Mesenchymal stem cell (in vitro differentiated cells and primary cell): Measurements from ENCODE around the gene RIC8A.
A peak's percentile ranks its signal among the peaks of the same experiment; 100 is the strongest.

Experiments
- DNase-seq: peaks from one replicate; pipeline ENCODE4 v3.0.0-alpha.2; 2013
- H2AFZ ChIP-seq: one replicate; pipeline ENCODE4 v1.6.1; 2013; ENCODE audit warnings: low read depth, mild to moderate bottlenecking, control low read depth, inconsistent platforms, low read length, moderate library complexity
- H2AK5ac ChIP-seq: 2 replicates; pipeline ENCODE4 v1.6.1; 2013; ENCODE audit warnings: low read length, moderate library complexity, mild to moderate bottlenecking, inconsistent platforms; ENCODE audit not compliant: severe bottlenecking
- H2BK120ac ChIP-seq: one replicate; pipeline ENCODE4 v1.6.1; 2013; ENCODE audit warnings: low read depth, mild to moderate bottlenecking, inconsistent platforms, low read length, moderate library complexity
- H2BK12ac ChIP-seq, 2 experiments: one replicate each; pipeline ENCODE4 v1.6.1; 2013; ENCODE audit warnings: inconsistent platforms in 2 of 2, low read length in 2 of 2, mild to moderate bottlenecking in 2 of 2, moderate library complexity in 2 of 2, control low read depth in 1 of 2
- H2BK15ac ChIP-seq: one replicate; pipeline ENCODE4 v1.6.1; 2013; ENCODE audit warnings: mild to moderate bottlenecking, low read depth, inconsistent platforms; ENCODE audit not compliant: poor library complexity, severe bottlenecking
- H2BK5ac ChIP-seq: 2 replicates; pipeline ENCODE4 v1.6.1; 2013; ENCODE audit warnings: low read depth, mild to moderate bottlenecking, low read length, control low read depth, inconsistent platforms; ENCODE audit not compliant: poor library complexity, severe bottlenecking
- H3K14ac ChIP-seq, 2 experiments: one replicate each; pipeline ENCODE4 v1.6.1; 2013; ENCODE audit warnings: inconsistent platforms in 2 of 2, low read length in 2 of 2, control low read depth in 1 of 2, mild to moderate bottlenecking in 1 of 2, moderate library complexity in 1 of 2
- H3K18ac ChIP-seq, 2 experiments: one replicate each; pipeline ENCODE4 v1.6.1; 2013; ENCODE audit warnings: inconsistent platforms in 2 of 2, low read length in 2 of 2, control low read depth in 1 of 2, low read depth in 1 of 2, mild to moderate bottlenecking in 1 of 2
- H3K23ac ChIP-seq, 2 experiments: one replicate each; pipeline ENCODE4 v1.6.1; 2013; ENCODE audit warnings: inconsistent platforms in 2 of 2, low read length in 2 of 2, mild to moderate bottlenecking in 2 of 2, moderate library complexity in 2 of 2, control low read depth in 1 of 2
- H3K27ac ChIP-seq: 2 replicates; pipeline ENCODE4 v1.5.1; 2013; ENCODE audit warnings: mild to moderate bottlenecking, moderate library complexity, low read length, control low read depth, inconsistent platforms; ENCODE audit not compliant: poor library complexity, severe bottlenecking
- H3K27me3 ChIP-seq, 2 experiments: 2 replicates each; pipeline versions ENCODE4 v1.6.1 to v1.7.0; 2013; ENCODE audit warnings: low read length in 2 of 2, mild to moderate bottlenecking in 2 of 2, moderate library complexity in 2 of 2, control low read depth in 1 of 2, inconsistent platforms in 1 of 2; ENCODE audit not compliant: control insufficient read depth in 1 of 2, insufficient read depth in 1 of 2
- H3K36me3 ChIP-seq, 2 experiments: 2 replicates each; pipeline versions ENCODE4 v1.6.1 to v1.7.0; 2013; ENCODE audit warnings: low read length in 2 of 2, control low read depth in 1 of 2, inconsistent platforms in 1 of 2, low read depth in 1 of 2, mild to moderate bottlenecking in 1 of 2; ENCODE audit not compliant: insufficient read depth in 2 of 2, control insufficient read depth in 1 of 2
- H3K4ac ChIP-seq, 2 experiments: one replicate each; pipeline ENCODE4 v1.6.1; 2013; ENCODE audit warnings: inconsistent platforms in 2 of 2, low read length in 2 of 2, mild to moderate bottlenecking in 2 of 2, moderate library complexity in 2 of 2, control low read depth in 1 of 2, low read depth in 1 of 2
- H3K4me1 ChIP-seq: 2 replicates; pipeline ENCODE4 v1.6.1; 2013; ENCODE audit warnings: low read depth, low read length, control low read depth; ENCODE audit not compliant: control insufficient read depth, insufficient read depth
- H3K4me2 ChIP-seq: 2 replicates; pipeline ENCODE4 v1.6.1; 2013; ENCODE audit warnings: low read length, mild to moderate bottlenecking, inconsistent platforms; ENCODE audit not compliant: poor library complexity, severe bottlenecking
- H3K4me3 ChIP-seq, 2 experiments: 2 replicates each; pipeline versions ENCODE4 v1.5.1 to v1.7.0; 2013; ENCODE audit warnings: low read length in 2 of 2, mild to moderate bottlenecking in 2 of 2, control low read depth in 1 of 2, low read depth in 1 of 2; ENCODE audit not compliant: insufficient read depth in 1 of 2
- H3K79me1 ChIP-seq: replicated peaks from 2 replicates; pipeline ENCODE4 v1.6.1; 2013; ENCODE audit warnings: mild to moderate bottlenecking, control low read depth, low read length, inconsistent platforms; ENCODE audit not compliant: poor library complexity, severe bottlenecking
- H3K9ac ChIP-seq: 2 replicates; pipeline ENCODE4 v1.7.0; 2013; ENCODE audit warnings: mild to moderate bottlenecking, low read length, moderate library complexity
- H3K9me3 ChIP-seq: 2 replicates; pipeline ENCODE4 v1.7.0; 2013; ENCODE audit warnings: mild to moderate bottlenecking, low read length; ENCODE audit not compliant: control insufficient read depth
- H4K8ac ChIP-seq: one replicate; pipeline ENCODE4 v1.6.1; 2013; ENCODE audit warnings: inconsistent platforms, mild to moderate bottlenecking, low read length, moderate library complexity
- H4K91ac ChIP-seq: one replicate; pipeline ENCODE4 v1.6.1; 2013; ENCODE audit warnings: mild to moderate bottlenecking, low read length, inconsistent platforms
- WGBS: methylation state at CpG from one replicate; pipeline ENCODE4 v1.1.7; 2013; ENCODE audit warnings: mixed read lengths; 5-methylcytosine and 5-hydroxymethylcytosine counted together

The RIC8A gene

DNA sequence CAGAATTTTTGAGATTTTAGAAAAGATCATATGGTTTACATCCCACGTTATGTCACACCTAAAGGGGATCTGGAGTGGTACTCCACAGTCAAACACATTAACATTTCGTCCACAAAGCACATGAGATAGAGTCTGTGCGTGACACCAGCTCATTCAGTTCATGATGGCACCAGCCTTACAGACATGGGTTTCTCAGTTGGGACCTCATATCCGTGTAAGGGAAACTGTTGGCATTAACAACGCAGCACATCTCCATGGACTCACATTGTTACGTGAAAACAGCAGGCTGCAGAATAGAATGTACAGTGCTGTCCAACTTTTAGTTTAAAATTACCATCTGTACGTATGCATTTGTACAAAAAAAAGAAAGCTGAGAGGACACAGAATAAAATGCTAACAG lies 14.0 kb downstream of the RIC8A start:
- no peak overlapping the region for H3K4me3 ChIP-seq
- H3K27ac ChIP-seq = no peak overlapping the region
- no peak overlapping the region for H2AK5ac ChIP-seq
- H3K27me3 ChIP-seq = no peaks in the 10 kb centered on the region
- peaks cover 31 to 36% of the 10 kb centered on the region in 2 experiments for H3K36me3 ChIP-seq
- no peak overlapping the region for H3K14ac ChIP-seq
- H2BK120ac ChIP-seq = no peak overlapping the region
- 98% methylated on average over 6 of the region's 7 CpGs for WGBS
- no peak for DNase-seq
- peaks cover 23% of the 10 kb centered on the region for H3K79me1 ChIP-seq
- H2AFZ ChIP-seq = no peak overlapping the region
- H3K4me2 ChIP-seq = no peak overlapping the region
- no peak overlapping the region for H3K23ac ChIP-seq
- H4K91ac ChIP-seq = no peak overlapping the region
- no peak overlapping the region for H2BK12ac ChIP-seq
- no peak overlapping the region for H2BK15ac ChIP-seq
- H2BK5ac ChIP-seq = no peak overlapping the region
- H3K4me1 ChIP-seq = peaks cover 8% of the 10 kb centered on the region
- no peak overlapping the region for H4K8ac ChIP-seq
- H3K4ac ChIP-seq = no peak overlapping the region
- H3K18ac ChIP-seq = no peak overlapping the region
- H3K9ac ChIP-seq = no peak overlapping the region
- H3K9me3 ChIP-seq = no peaks in the 10 kb centered on the region

GRCh38 chr11:221998-222789 lies 14.7 kb downstream of the RIC8A start:
- Histone ChIP-seq H3K27ac (no peak overlapping the region), H3K9ac (no peak overlapping the region), H2BK12ac (no peak overlapping the region), H3K4ac (no peak overlapping the region), H2AK5ac (no peak overlapping the region), H3K18ac (no peak overlapping the region), H3K4me2 (no peak overlapping the region), H2AFZ (no peak overlapping the region), H2BK120ac (no peak overlapping the region), H4K8ac (no peak overlapping the region), H3K27me3 (no peaks in the 10 kb centered on the region), H3K4me1 (peaks cover 8% of the 10 kb centered on the region), H2BK15ac (no peak overlapping the region), H3K9me3 (no peaks in the 10 kb centered on the region), H3K36me3 (peaks cover 29 to 34% of the 10 kb centered on the region in 2 experiments), H3K14ac (no peak overlapping the region), H4K91ac (peak overlapping the region; percentile 35), H3K4me3 (no peak overlapping the region), H3K79me1 (peaks cover 24% of the 10 kb centered on the region), H3K23ac (no peak overlapping the region), H2BK5ac (no peak overlapping the region)
- DNase-seq = no peak
- 95% methylated on average over 14 of the region's 14 CpGs for WGBS

- Histone ChIP-seq H3K79me1 (peaks cover 30% of the 10 kb centered on the region), H2BK15ac (peak overlapping the region; percentile 88), H4K91ac (peak overlapping the region; percentile 28), H3K14ac (no peak overlapping the region), H2BK12ac (no peak overlapping the region), H3K9me3 (no peaks in the 10 kb centered on the region), H3K18ac (no peak overlapping the region), H3K27ac (no peak overlapping the region), H2BK5ac (no peak overlapping the region), H3K9ac (no peak overlapping the region), H4K8ac (peak overlapping the region; percentile 23), H2BK120ac (no peak overlapping the region), H3K4ac (no peak overlapping the region), H3K27me3 (no peaks in the 10 kb centered on the region), H3K36me3 (peaks cover 29 to 30% of the 10 kb centered on the region in 2 experiments), H2AFZ (no peak overlapping the region), H3K23ac (no peak overlapping the region), H3K4me2 (no peak overlapping the region), H3K4me1 (peaks cover 8% of the 10 kb centered on the region), H3K4me3 (no peak overlapping the region), H2AK5ac (no peak overlapping the region)
- 88% methylated on average over 16 of the region's 16 CpGs for WGBS
- DNase-seq = peak; percentile 15
Measured at GRCh38 chr11:223026-223789, 15.7 kb downstream of the RIC8A start.

DNA sequence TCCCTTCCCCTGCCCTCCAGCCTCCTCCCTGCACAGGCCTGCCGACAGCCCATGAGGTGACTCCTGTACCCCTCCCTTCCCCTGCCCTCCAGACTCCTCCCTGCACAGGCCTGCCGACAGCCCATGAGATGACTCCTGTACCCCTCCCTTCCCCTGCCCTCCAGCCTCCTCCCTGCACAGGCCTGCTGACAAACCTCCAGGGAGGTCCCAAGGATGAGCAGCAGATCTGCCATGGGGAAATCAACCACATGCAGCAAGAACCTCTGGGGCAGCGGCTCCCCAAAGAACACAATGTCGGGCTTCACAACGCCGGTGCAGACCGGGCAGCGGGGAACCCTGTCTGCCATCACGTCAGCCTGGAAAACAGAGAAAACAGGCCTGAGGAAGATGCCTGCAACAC lies 16.4 kb downstream of the RIC8A start:
- Histone ChIP-seq H3K14ac (no peak overlapping the region), H3K4ac (no peak overlapping the region), H4K91ac (no peak overlapping the region), H2BK5ac (no peak overlapping the region), H3K27ac (no peak overlapping the region), H3K4me1 (peaks cover 8% of the 10 kb centered on the region), H2AK5ac (no peak overlapping the region), H4K8ac (no peak overlapping the region), H3K9ac (no peak overlapping the region), H3K27me3 (no peaks in the 10 kb centered on the region), H3K36me3 (peaks cover 24 to 27% of the 10 kb centered on the region in 2 experiments), H3K18ac (no peak overlapping the region), H2AFZ (no peak overlapping the region), H2BK120ac (no peak overlapping the region), H2BK12ac (no peak overlapping the region), H3K9me3 (no peaks in the 10 kb centered on the region), H2BK15ac (no peak overlapping the region), H3K79me1 (peaks cover 31% of the 10 kb centered on the region), H3K4me3 (no peak overlapping the region), H3K4me2 (no peak overlapping the region), H3K23ac (no peak overlapping the region)
- WGBS = 93% methylated on average over 8 of the region's 9 CpGs
- DNase-seq = no peak
